ENCODE data around the gene FEZ2. TPM values are rescaled to one million over a fixed set of nuclear protein-coding genes. Genes with fewer than 3 reads are reported as not detected.

FEZ2 gene
- total RNA-seq, 1 experiment from 2014 or later, result 12.2 TPM

GRCh38 chr2:36587556-36587955 is 10.4 kb downstream of the FEZ2 start:
- no peak for DNase-seq (ENCODE audit: low spot score)

GRCh38 chr2:36587101-36587500 is 10.9 kb downstream of the FEZ2 start:
- no peak for DNase-seq (ENCODE audit: low spot score)

- no peak for DNase-seq (ENCODE audit: low spot score)
Measured at GRCh38 chr2:36586672-36587071, 11.3 kb downstream of the FEZ2 start.

GRCh38 chr2:36584148-36584794 is 13.7 kb downstream of the FEZ2 start:
- no peak for DNase-seq (ENCODE audit: low spot score)

GRCh38 chr2:36582951-36583350 is 15.0 kb downstream of the FEZ2 start:
- DNase-seq (ENCODE audit: low spot score), result no peak

GRCh38 chr2:36582538-36582937 is 15.4 kb downstream of the FEZ2 start:
- no peak for DNase-seq (ENCODE audit: low spot score)

GRCh38 chr2:36579297-36579664 is 18.7 kb downstream of the FEZ2 start:
- DNase-seq (ENCODE audit: low spot score), result no peak

GRCh38 chr2:36578343-36579296 is 19.3 kb downstream of the FEZ2 start:
- DNase-seq (ENCODE audit: low spot score), result peak; percentile 53

- no peak for DNase-seq (ENCODE audit: low spot score)
Measured at GRCh38 chr2:36577884-36578283, 20.1 kb downstream of the FEZ2 start.

- DNase-seq (ENCODE audit: low spot score), result no peak
Measured at GRCh38 chr2:36574560-36574959, 23.4 kb downstream of the FEZ2 start.

- DNase-seq (ENCODE audit: low spot score), result no peak
Measured at GRCh38 chr2:36573165-36573564, 24.8 kb downstream of the FEZ2 start.

GRCh38 chr2:36572719-36573059 is 25.3 kb downstream of the FEZ2 start:
- no peak for DNase-seq (ENCODE audit: low spot score)

- no peak for DNase-seq (ENCODE audit: low spot score)
Measured at GRCh38 chr2:36572054-36572718, 25.8 kb downstream of the FEZ2 start.

GRCh38 chr2:36570416-36570815 is 27.6 kb downstream of the FEZ2 start:
- DNase-seq (ENCODE audit: low spot score), result no peak

GRCh38 chr2:36569267-36569856 is 28.6 kb downstream of the FEZ2 start:
- peak; percentile 58 for DNase-seq (ENCODE audit: low spot score)

- DNase-seq (ENCODE audit: low spot score), result peak; percentile 47
Measured at GRCh38 chr2:36568516-36569246, 29.3 kb downstream of the FEZ2 start.

GRCh38 chr2:36567711-36568408 is 30.1 kb downstream of the FEZ2 start:
- peak; percentile 19 for DNase-seq (ENCODE audit: low spot score)

GRCh38 chr2:36566887-36567286 is 31.1 kb downstream of the FEZ2 start:
- no peak for DNase-seq (ENCODE audit: low spot score)

- DNase-seq (ENCODE audit: low spot score), result no peak
Measured at GRCh38 chr2:36565712-36566111, 32.3 kb downstream of the FEZ2 start.

GRCh38 chr2:36564377-36564930 is 33.5 kb downstream of the FEZ2 start:
- DNase-seq (ENCODE audit: low spot score), result no peak

All from HT-29 (cell line).